Measurements from ENCODE around the gene MIB2.
"Not testable (repeated sequence)": the region's sequence is repeated elsewhere in the genome, so short reads cannot be mapped to it uniquely, and the experiment has no call there.

MIB2 gene

GRCh38 chr1:1591452-1591851 is 23.8 kb upstream of the MIB2 start:
- Histone ChIP-seq H3K36me3 (no peaks in the 10 kb centered on the region), H3K4me3 (ENCODE audit: low read depth, low read length) (no peak overlapping the region)

GRCh38 chr1:1593834-1594601 is 21.3 kb upstream of the MIB2 start:
- TF ChIP-seq, protein P1, sequence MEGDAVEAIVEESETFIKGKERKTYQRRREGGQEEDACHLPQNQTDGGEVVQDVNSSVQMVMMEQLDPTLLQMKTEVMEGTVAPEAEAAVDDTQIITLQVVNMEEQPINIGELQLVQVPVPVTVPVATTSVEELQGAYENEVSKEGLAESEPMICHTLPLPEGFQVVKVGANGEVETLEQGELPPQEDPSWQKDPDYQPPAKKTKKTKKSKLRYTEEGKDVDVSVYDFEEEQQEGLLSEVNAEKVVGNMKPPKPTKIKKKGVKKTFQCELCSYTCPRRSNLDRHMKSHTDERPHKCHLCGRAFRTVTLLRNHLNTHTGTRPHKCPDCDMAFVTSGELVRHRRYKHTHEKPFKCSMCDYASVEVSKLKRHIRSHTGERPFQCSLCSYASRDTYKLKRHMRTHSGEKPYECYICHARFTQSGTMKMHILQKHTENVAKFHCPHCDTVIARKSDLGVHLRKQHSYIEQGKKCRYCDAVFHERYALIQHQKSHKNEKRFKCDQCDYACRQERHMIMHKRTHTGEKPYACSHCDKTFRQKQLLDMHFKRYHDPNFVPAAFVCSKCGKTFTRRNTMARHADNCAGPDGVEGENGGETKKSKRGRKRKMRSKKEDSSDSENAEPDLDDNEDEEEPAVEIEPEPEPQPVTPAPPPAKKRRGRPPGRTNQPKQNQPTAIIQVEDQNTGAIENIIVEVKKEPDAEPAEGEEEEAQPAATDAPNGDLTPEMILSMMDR (IDR thresholded peaks at IDR 0.05; ENCODE audit: low read depth, low read length): no peak
- Histone ChIP-seq H3K9me3 (ENCODE audit: severe bottlenecking) (no peaks in the 10 kb centered on the region), H3K27ac (no peak overlapping the region), H3K27me3 (ENCODE audit: insufficient read depth, low read depth, severe bottlenecking) (no peaks in the 10 kb centered on the region), H3K36me3 (no peaks in the 10 kb centered on the region), H3K4me3 (ENCODE audit: low read depth, low read length) (no peak overlapping the region)
- DNase-seq: no peak

More at GRCh38 chr1:1591452-1591851, 23.8 kb upstream of the MIB2 start:
- Histone ChIP-seq H3K27ac (peak overlapping the region; percentile 61; the same call in 1 of the 2 replicates), H3K27me3 (ENCODE audit: insufficient read depth, low read depth, severe bottlenecking) (no peaks in the 10 kb centered on the region), H3K9me3 (ENCODE audit: severe bottlenecking) (no peaks in the 10 kb centered on the region)
- peak; percentile 62 for DNase-seq
- TF ChIP-seq, protein P1 (IDR thresholded peaks at IDR 0.05; ENCODE audit: low read depth, low read length): no peak

DNA sequence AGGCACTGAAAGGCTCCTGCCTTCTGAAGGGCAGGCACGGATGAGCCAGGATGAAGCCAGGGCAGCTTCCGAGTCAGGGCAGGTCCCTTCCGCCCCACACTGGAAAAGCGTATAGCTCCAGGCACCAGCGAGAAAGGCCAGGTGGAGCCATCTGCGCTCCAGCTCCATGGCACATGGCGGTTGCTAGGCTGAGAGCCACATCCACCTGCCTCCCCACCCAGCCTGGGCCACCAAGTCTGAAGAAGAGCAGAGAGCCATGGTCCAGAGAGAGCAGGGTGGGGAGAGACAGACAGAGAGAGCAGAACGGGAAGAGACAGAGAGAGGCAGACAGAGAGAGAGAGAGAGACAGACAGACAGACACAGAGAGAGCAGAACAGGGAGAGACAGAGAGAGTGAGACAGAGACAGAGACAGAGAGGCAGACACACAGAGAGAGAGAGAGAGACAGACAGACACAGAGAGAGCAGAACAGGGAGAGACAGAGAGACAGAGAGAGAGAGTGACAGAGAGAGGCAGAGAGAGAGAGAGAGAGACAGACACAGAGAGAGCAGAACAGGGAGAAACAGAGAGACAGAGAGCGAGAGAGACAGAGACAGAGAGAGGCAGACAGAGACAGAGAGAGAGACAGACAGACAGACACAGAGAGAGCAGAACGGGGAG is 20.6 kb upstream of the MIB2 start:
- H3K36me3 ChIP-seq: no peaks in the 10 kb centered on the region
- DNase-seq: no peak
- no peak overlapping the region for H3K4me3 ChIP-seq (ENCODE audit: low read depth, low read length)
- H3K9me3 ChIP-seq (ENCODE audit: severe bottlenecking): no peaks in the 10 kb centered on the region
- TF ChIP-seq, protein P1 (IDR thresholded peaks at IDR 0.05; ENCODE audit: low read depth, low read length): no peak
- no peak overlapping the region for H3K27ac ChIP-seq
- no peaks in the 10 kb centered on the region for H3K27me3 ChIP-seq (ENCODE audit: insufficient read depth, low read depth, severe bottlenecking)

- not testable (repeated sequence) for H3K9me3 ChIP-seq (ENCODE audit: severe bottlenecking); H3K27ac ChIP-seq; DNase-seq; H3K4me3 ChIP-seq (ENCODE audit: low read depth, low read length); H3K36me3 ChIP-seq; H3K27me3 ChIP-seq (ENCODE audit: insufficient read depth, low read depth, severe bottlenecking)
These were observed 20.0 kb upstream of the MIB2 start for GRCh38 chr1:1595341-1595740.

DNA sequence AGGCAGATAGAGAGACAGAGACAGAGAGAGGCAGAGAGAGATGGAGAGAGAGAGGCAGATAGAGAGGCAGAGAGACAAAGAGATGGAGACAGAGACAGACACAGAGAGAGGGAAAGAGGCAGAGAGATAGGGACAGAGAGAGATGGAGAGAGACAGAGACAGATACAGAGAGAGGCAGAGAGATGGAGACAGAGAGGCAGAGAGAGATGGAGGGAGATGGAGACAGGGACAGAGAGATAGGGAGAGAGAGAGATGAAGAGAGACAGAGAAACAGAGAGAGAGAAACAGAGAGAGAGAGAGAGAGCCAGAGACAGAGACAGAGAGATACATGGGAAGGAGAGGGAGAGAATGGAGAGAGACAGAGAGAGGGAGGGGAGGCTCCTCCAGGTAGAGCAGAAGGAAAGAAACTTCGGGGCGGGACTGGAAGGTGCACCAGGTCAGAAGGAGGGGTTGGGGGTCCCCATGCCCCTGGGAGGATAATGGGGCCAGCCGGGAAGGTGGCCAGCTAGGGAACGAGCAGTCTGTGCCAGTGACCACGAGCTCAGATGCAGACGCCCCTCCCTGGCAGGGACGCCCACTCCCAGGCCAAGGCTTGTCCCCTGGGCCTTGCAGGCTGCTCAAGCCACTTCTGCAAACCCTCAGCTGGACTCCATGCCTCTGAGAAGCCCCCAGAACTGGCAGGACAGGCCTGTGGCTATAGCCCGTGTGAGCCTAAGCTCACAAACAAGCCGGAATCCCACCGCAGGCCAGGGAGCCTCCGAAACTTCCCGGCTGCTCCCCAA is 18.6 kb upstream of the MIB2 start:
- Histone ChIP-seq H3K27me3 (ENCODE audit: insufficient read depth, low read depth, severe bottlenecking) (no peaks in the 10 kb centered on the region), H3K9me3 (ENCODE audit: severe bottlenecking) (no peaks in the 10 kb centered on the region), H3K4me3 (ENCODE audit: low read depth, low read length) (no peak overlapping the region), H3K27ac (no peak overlapping the region), H3K36me3 (no peaks in the 10 kb centered on the region)
- no peak for DNase-seq
- TF ChIP-seq, protein P1 (IDR thresholded peaks at IDR 0.05; ENCODE audit: low read depth, low read length): no peak
